Upper lobe of left lung (tissue), 4 donors: ENCODE data around the gene ATRNL1.

Experiments used
- CTCF ChIP-seq, 6 experiments: fragments of 450-650 bp in 4 of 6; fragments of 200-600 bp in 2 of 6; sonication (generic) in 2 of 6; IDR thresholded peaks; one replicate each; pipeline ENCODE4 v1.5.1; 2016 to 2019; ENCODE audit warnings: antibody characterized with exemption in 6 of 6
- EP300 ChIP-seq, 4 donors: sonication (generic); formaldehyde crosslinking; IDR thresholded peaks; one replicate each; pipeline ENCODE4 v1.5.1; 2017; ENCODE audit warnings: antibody characterized with exemption in 4 of 4, control low read depth in 2 of 4
- POLR2A ChIP-seq, 4 donors: fragments of 450-650 bp; IDR thresholded peaks; one replicate each; pipeline ENCODE4 v1.5.1; 2016 to 2017; ENCODE audit warnings: antibody characterized with exemption in 4 of 4, mild to moderate bottlenecking in 2 of 4
- POLR2AphosphoS5 ChIP-seq, 2 donors: sonication (generic); formaldehyde crosslinking; IDR thresholded peaks; one replicate each; pipeline ENCODE4 v1.5.1; 2017; ENCODE audit warnings: antibody characterized with exemption in 2 of 2

GRCh38 chr10:115942101-115942500 is 848.9 kb downstream of the ATRNL1 start:
- TF ChIP-seq CTCF (IDR thresholded peaks at IDR 0.05) (no peak), POLR2A (IDR thresholded peaks at IDR 0.05) (no peak), POLR2AphosphoS5 (IDR thresholded peaks at IDR 0.05) (no peak), EP300 (IDR thresholded peaks at IDR 0.05) (no peak)
